HG02943 (cell line): Measurements from ENCODE around the gene CPEB3.
"Not testable (repeated sequence)": the region's sequence is repeated elsewhere in the genome, so short reads cannot be mapped to it uniquely, and the experiment has no call there.

ENCODE experiments used
- ATAC-seq: cut with Tn5 transposase; IDR thresholded peaks from one replicate; pipeline ENCODE4 v1.9.1; 2021; ENCODE audit warnings: mild to moderate bottlenecking, low read depth, moderate library complexity; ENCODE audit not compliant: unreplicated experiment

CPEB3 gene

GRCh38 chr10:92216608-92217007, 74.3 kb downstream of the CPEB3 start:
- ATAC-seq = not testable (repeated sequence)

DNA sequence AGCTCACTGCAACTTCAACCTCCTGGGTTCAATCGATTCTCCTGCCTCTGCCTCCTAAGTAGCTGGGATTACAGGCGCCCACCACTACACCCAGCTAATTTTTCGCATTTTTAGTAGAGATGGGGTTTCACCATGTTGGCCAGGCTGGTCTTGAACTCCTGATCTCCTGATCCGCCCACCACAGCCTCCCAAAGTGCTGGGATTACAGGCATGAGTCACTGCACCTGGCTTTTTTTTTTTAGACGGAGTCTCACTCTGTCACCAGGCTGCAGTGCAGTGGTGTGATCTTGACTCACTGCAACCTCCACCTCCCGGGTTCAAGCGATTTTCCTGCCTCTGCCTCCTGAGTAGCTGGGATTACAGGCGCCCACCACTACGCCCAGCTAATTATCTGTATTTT, 75.7 kb downstream of the CPEB3 start:
- not testable (repeated sequence) for ATAC-seq

GRCh38 chr10:92213049-92213448, 77.8 kb downstream of the CPEB3 start:
- ATAC-seq = no peak

DNA sequence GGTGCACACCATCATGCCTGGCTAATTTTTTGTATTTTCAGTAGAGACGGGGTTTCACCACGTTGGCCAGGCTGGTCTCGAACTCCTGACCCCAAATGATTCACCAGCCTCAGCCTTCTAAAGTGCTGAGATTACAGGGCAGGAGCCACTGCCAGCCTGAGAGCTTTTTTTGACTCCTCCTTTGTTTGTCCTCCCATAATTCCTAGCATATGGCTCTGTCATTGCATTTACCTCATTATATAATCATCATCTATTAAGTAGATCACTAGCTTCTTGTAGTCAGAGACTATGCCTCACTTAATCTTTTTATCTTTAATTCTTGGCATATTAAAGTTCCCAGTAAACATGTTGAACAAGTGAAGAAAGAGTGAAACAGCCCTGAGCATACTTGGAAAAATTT, 82.1 kb downstream of the CPEB3 start:
- no peak for ATAC-seq

DNA sequence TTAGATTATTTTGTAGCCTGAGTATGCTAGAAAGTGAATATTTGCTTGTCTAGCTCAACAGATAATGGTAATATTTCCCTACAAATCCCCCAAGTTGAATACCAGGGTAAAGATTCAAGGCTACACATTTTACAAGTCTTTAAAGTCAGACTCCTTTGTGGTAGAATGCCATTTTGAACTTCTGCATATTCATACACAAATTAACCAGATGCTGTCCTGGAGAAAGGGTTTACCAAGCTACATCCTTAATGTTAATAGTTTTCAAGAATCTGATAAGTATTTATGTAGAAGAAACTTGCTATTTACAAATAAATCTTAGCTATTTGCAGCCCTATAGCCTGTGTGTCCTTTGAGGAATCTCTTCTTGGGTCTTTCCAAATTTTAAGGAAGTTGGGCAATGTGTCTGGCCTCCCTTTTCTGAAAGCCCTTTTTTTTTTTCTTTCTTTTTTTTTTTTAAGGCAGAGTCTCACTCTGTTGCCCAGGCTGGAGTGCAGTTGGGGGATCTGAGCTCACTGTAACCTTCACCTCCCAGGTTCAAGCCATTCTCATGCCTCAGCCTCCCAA, 82.6 kb downstream of the CPEB3 start:
- no peak for ATAC-seq

DNA sequence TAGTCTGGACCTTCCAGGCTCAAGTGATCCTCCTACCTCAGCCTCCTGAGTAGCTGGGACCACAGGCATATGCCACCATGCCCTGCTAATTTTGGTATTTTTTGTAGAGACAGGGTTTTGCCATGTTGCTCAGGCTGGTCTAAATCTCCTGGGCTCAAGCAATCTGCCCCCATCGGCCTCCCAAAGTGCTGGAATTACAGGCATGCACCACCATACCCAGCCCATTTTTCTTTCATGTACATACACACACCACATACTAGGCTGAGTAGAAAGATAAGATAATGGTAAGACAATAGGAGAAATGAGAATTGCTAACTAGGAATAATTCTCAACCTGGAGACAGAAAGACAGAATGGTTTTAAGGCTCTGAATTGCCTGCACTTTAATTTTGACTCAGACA, 83.8 kb downstream of the CPEB3 start:
- no peak for ATAC-seq

GRCh38 chr10:92203919-92204623, 86.8 kb downstream of the CPEB3 start:
- no peak for ATAC-seq

DNA sequence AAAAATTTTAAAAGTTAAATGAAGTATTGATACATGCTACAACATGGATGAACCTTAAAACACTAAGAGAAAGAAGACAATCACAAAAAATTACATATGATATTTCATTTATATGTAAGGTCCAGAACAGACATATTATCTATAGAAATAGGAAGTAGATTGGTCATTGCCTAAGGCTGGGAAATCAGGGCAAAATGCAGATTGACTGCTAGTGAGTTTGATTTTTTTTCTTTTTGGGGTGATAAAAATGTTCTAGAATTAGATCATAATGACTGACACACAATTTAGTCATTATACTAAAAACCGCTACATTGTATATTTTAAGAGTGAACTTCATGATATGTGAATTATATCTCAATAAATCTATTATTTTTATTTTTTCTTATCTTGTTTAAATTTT, 88.3 kb downstream of the CPEB3 start:
- no peak for ATAC-seq

DNA sequence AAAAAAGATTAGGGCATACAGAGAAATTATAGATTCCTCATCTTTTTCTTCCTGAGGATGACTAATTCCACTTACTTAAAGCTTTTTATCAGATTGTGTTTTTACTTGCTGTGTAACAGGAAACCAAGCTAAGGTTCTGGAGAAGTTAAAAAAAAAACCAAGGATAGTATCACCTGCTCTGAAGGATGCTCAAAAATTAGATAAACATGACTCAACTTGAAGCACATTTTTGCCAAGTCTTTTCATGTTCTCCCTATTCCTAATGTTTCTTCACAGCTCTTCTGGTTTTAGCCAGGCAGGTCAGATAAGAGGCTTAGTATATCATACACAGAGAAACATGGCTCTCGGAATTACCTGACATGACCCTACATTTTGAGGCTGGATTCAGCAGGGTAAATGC, 90.3 kb downstream of the CPEB3 start:
- ATAC-seq = no peak

DNA sequence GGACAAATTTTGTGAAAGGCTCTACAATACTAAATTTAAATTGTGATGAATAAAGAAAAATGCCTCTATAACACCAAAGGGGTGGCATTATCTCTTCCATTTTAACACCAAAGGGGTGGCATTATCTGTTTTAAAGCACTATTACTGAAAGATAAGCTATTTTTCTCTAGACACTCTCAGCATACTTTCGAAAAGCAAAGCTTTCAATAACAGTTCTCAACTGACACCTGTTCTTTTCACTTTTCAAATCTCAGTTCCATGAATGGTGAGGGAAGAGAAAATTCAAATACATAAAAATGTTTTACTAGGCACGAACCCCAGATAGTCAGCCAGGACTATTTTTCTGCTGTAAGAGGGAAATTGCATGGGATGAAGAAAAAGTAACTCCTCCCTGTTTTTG, 103.8 kb downstream of the CPEB3 start:
- ATAC-seq = no peak

- ATAC-seq = no peak
Observed at GRCh38 chr10:92184977-92185376, 105.9 kb downstream of the CPEB3 start.

- no peak for ATAC-seq
Observed at GRCh38 chr10:92183199-92183598, 107.7 kb downstream of the CPEB3 start.

DNA sequence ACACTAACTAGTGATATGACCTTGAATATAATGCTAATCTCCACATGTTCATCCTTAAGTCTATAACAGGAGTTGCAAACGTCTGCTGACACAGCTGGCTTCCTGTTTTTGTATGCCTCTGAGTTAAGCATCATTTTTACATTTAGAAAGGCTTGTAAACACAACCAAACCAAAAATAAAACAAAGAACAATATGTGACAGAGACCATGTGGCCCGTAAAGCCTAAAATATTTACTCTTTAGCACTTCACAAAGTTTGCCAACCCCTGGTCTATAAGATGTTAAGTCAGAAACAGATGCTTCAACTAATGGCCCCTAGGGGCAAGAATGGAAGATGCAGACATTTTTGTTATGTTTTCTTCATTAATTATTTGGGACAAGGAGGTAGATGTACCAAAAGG, 109.3 kb downstream of the CPEB3 start:
- ATAC-seq = no peak

DNA sequence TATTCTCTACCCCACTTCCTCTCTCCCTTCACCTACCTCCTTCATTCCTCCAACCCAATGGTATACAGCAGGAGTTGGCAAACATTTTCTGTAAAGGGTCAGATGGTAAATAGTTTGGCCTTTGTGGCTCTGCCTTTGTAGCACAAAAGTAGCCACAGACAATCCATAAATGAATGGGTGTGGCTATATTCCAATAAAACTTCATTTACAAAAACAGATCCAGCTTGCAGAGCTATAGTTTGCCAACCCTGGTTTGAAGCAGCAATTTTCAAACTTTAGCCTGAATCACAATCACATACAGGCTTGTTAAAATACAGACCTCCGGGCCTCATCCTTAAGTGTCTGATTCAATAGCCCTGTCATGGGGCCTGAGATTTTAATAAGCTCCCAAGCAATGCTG, 110.5 kb downstream of the CPEB3 start:
- no peak for ATAC-seq

- ATAC-seq = no peak
Observed at GRCh38 chr10:92177546-92177945, 113.3 kb downstream of the CPEB3 start.

- no peak for ATAC-seq
Observed at GRCh38 chr10:92175164-92175563, 115.7 kb downstream of the CPEB3 start.

DNA sequence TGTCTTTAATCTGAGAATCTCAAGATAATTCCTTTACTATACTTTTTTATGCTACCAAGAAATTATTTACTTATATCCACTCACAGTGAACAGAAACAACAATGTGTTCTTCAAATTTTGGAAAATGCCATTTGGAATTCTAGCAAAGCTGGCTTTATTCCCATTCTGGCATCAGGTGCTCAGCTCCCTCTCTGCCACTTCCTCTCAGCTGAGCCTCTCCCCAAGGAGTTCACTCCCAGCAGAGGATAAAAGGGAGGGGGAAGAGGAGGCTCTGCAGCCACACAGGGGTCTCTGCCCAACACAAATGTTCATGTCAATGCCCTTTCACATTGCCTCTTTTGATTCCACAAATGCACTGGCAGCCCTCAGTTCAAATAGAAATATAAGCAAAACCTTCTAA, 116.9 kb downstream of the CPEB3 start:
- ATAC-seq = no peak

DNA sequence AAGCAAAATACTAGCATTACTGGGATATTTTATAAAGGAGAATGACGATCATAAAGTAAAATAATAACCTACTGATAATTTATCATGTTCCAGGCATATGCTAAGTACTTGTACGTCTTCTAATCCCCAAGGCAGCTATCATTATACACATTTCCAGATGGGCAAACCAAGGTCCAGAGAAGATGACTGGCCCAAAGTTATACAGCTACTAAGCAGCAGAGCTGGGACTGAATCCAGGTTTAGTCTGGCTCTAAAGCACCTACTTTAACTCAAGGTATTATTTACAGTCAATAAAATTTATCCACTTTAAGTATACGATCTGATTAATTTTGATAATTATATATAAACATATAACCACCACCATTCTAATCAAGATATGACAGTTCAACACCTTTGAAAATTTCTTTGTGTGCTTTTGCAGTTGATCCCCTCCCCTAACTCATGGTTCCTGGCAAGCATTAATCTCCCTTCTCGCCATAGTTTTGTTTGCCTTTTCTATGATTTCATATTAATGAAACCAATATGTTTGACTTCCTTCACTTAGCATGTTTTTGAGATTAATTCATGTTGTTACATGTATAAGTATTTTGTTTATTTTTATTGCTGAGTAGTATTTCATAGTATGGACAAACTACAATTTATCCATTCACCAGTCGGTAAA, 126.7 kb downstream of the CPEB3 start:
- ATAC-seq = no peak

DNA sequence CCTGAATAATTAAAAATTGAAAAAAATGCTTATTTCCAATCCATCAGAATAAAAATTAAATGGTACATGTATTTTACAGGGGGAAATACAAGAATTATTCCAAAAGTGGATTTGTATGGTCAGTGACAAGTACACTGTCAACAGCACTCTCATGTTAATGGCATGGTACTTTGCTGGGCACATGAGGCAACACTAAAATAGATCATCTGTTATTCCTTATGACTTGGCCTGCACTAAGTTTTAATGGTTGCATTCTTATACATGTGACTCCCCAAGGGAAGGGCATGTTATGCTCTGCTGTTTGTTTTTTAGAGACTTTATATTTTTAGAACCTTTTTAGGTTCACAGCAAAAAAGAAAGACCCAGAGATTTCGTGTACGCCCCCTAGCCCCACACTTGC, 128.3 kb downstream of the CPEB3 start:
- ATAC-seq = no peak

GRCh38 chr10:92156874-92157773, 133.8 kb downstream of the CPEB3 start:
- ATAC-seq = no peak

- ATAC-seq = no peak
Observed at GRCh38 chr10:92150823-92151222, 140.1 kb downstream of the CPEB3 start.
